Measurements from ENCODE around the gene RP2. TPM values are rescaled to one million over a fixed set of nuclear protein-coding genes. Genes with fewer than 3 reads are reported as not detected.

RP2 gene
- total RNA-seq, 4 donors from 2014 or later = 7.2 to 10.6 (median 9.4) TPM

- no peaks in the 10 kb centered on the region for H3K27me3 ChIP-seq
- no peak overlapping the region for H3K4me3 ChIP-seq
- no peaks in the 10 kb centered on the region for H3K9me3 ChIP-seq
- 69% methylated on average over 6 of the region's 6 CpGs for WGBS
- H3K4me1 ChIP-seq = no peaks in the 10 kb centered on the region
- DNase-seq (ENCODE audit: extremely low spot score) = no peak
- H3K27ac ChIP-seq (replicated peaks in 1 of 4) = no peak overlapping the region
- H3K36me3 ChIP-seq = no peaks in the 10 kb centered on the region
- TF ChIP-seq CTCF (IDR thresholded peaks at IDR 0.05) (no peak), EP300 (IDR thresholded peaks at IDR 0.05) (no peak), POLR2AphosphoS5 (IDR thresholded peaks at IDR 0.05) (no peak)
- intact Hi-C loops (cut with DNase I) = no loop called here
Measured at GRCh38 chrX:46793386-46794143, 43.3 kb upstream of the RP2 start.

GRCh38 chrX:46796574-46797191 is 40.2 kb upstream of the RP2 start:
- Histone ChIP-seq H3K9me3 (no peaks in the 10 kb centered on the region), H3K27ac (replicated peaks in 1 of 4) (no peak overlapping the region), H3K27me3 (no peaks in the 10 kb centered on the region), H3K4me3 (no peak overlapping the region), H3K4me1 (no peaks in the 10 kb centered on the region), H3K36me3 (no peaks in the 10 kb centered on the region)
- DNase-seq (ENCODE audit: extremely low spot score) = peak; percentile 92
- WGBS = 46% methylated on average over 8 of the region's 8 CpGs
- intact Hi-C loops (cut with DNase I) = loop anchor here (5.0 kb wide), 1 partner anchor 39 kb away; the partner anchor contains the start of gene SLC9A7
- TF ChIP-seq POLR2A (IDR thresholded peaks at IDR 0.05; ENCODE audit: low read depth) (no peak), POLR2AphosphoS5 (IDR thresholded peaks at IDR 0.05) (peak in 1 of 2 donors; percentile 7), CTCF (IDR thresholded peaks at IDR 0.05) (peak; percentile 66 to 77 (median 67)), EP300 (IDR thresholded peaks at IDR 0.05) (no peak)

- no peak for TF ChIP-seq POLR2AphosphoS5 (IDR thresholded peaks at IDR 0.05)
- TF ChIP-seq CTCF (IDR thresholded peaks at IDR 0.05) = no peak
- TF ChIP-seq POLR2A (IDR thresholded peaks at IDR 0.05; ENCODE audit: low read depth) = no peak
- TF ChIP-seq EP300 (IDR thresholded peaks at IDR 0.05) = no peak
- Histone ChIP-seq H3K4me1 (no peaks in the 10 kb centered on the region), H3K36me3 (no peaks in the 10 kb centered on the region), H3K27me3 (no peaks in the 10 kb centered on the region), H3K4me3 (no peak overlapping the region), H3K27ac (replicated peaks in 1 of 4) (no peak overlapping the region), H3K9me3 (no peaks in the 10 kb centered on the region)
- DNase-seq (ENCODE audit: extremely low spot score) = no peak
- 74% methylated on average over 3 of the region's 3 CpGs for WGBS
- intact Hi-C loops (cut with DNase I) = no loop called here
Measured at GRCh38 chrX:46803140-46803539, 33.7 kb upstream of the RP2 start.

- no peaks in the 10 kb centered on the region for H3K36me3 ChIP-seq
- TF ChIP-seq POLR2AphosphoS5 (IDR thresholded peaks at IDR 0.05) = no peak
- TF ChIP-seq POLR2A (IDR thresholded peaks at IDR 0.05; ENCODE audit: low read depth) = no peak
- TF ChIP-seq EP300 (IDR thresholded peaks at IDR 0.05) = no peak
- TF ChIP-seq CTCF (IDR thresholded peaks at IDR 0.05) = no peak
- DNase-seq (ENCODE audit: extremely low spot score) = no peak
- intact Hi-C loops (cut with DNase I) = no loop called here
- H3K9me3 ChIP-seq = no peaks in the 10 kb centered on the region
- 73% methylated on average over 2 of the region's 2 CpGs for WGBS
- H3K27me3 ChIP-seq = no peaks in the 10 kb centered on the region
- no peaks in the 10 kb centered on the region for H3K4me1 ChIP-seq
- H3K4me3 ChIP-seq = no peak overlapping the region
- no peak overlapping the region for H3K27ac ChIP-seq (replicated peaks in 1 of 4)
Measured at GRCh38 chrX:46805270-46805669, 31.6 kb upstream of the RP2 start.

All from esophagus muscularis mucosa (tissue), 4 donors.